Ovary (tissue), 9 donors: ENCODE data around the gene FHIP1A. TPM values are rescaled to one million over a fixed set of nuclear protein-coding genes. Genes with fewer than 3 reads are reported as not detected.

Source experiments
- DNase-seq, 5 donors: peaks; one replicate each; pipeline ENCODE4 v3.0.0-alpha.2; 2019 to 2020
- H3K27ac ChIP-seq, 2 donors: fragments of 200-600 bp; one replicate each; pipeline versions ENCODE4 v1.5.1 to v1.8.0; 2019 to 2022
- H3K27me3 ChIP-seq: fragments of 200-600 bp; one replicate; pipeline ENCODE4 v1.8.0; 2022
- H3K36me3 ChIP-seq: fragments of 200-600 bp; sonication (generic); one replicate; pipeline ENCODE4 v1.5.1; 2019
- H3K4me1 ChIP-seq: one replicate; pipeline ENCODE4 v1.8.1; 2013; ENCODE audit warnings: mild to moderate bottlenecking, moderate library complexity; ENCODE audit not compliant: insufficient read depth
- H3K4me3 ChIP-seq: fragments of 200-600 bp; sonication (generic); one replicate; pipeline ENCODE4 v1.5.1; 2017
- H3K9me3 ChIP-seq, 2 donors: fragments of 200-600 bp in 1 of 2; sonication (generic) in 1 of 2; one replicate each; pipeline versions ENCODE4 v1.5.1 to v1.8.1; 2013 to 2019; ENCODE audit warnings: mild to moderate bottlenecking in 1 of 2, moderate library complexity in 1 of 2
- CTCF ChIP-seq, 3 donors: fragments of 450-650 bp in 2 of 3; fragments of 200-600 bp in 1 of 3; IDR thresholded peaks; one replicate each; pipeline versions ENCODE4 v1.5.1 to v1.8.0; 2016 to 2022; ENCODE audit warnings: antibody characterized with exemption in 3 of 3, mild to moderate bottlenecking in 1 of 3
- EP300 ChIP-seq: sonication (generic); formaldehyde crosslinking; IDR thresholded peaks from one replicate; pipeline ENCODE4 v1.6.1; 2017; ENCODE audit warnings: antibody characterized with exemption
- POLR2A ChIP-seq: fragments of 450-650 bp; IDR thresholded peaks from one replicate; pipeline ENCODE4 v1.6.1; 2017; ENCODE audit warnings: antibody characterized with exemption, mild to moderate bottlenecking, moderate library complexity
- WGBS, 3 donors: extraction: QIAGEN DNeasy Blood & Tissue Kit in 1 of 3; methylation state at CpG; one replicate each; pipeline versions ENCODE4 v1.1.5 to v1.1.7; 2013 to 2017; 5-methylcytosine and 5-hydroxymethylcytosine counted together
- intact Hi-C, 4 donors: fragments of 100-400 bp; cut with DNase I; formaldehyde crosslinking; loops; one replicate each; pipeline versions ENCODE4 v1.11.0 to v1.15.1; 2022 to 2023
- polyA plus RNA-seq, 2 donors: library from polyadenylated mRNA; stranded (reverse); fragments of 200-250 nt in 1 of 2; fragments of 350-450 nt in 1 of 2; fragmentation: Illumina TruSeq in 1 of 2; extraction: RNeasy Lipid Tissue Mini Kit (QIAGEN cat#74804) in 1 of 2; gene quantifications; one replicate each; pipeline ENCODE4 v1.2.3, GENCODE V29; 2013 to 2014
- total RNA-seq, 7 donors: library from RNA; depleted of rRNA in 2 of 7; stranded (reverse); fragments of >200 nt in 2 of 7; fragmentation: NEBNext Ultra II Directional in 3 of 7; extraction: Animal tissue kit (Norgen Biotek cat#: 25700) in 3 of 7; gene quantifications; one replicate each; pipeline versions ENCODE4 v1.1.0 to v1.2.4, GENCODE V29; 2016 to 2023
- donor health status: DM: no; HTN: no; CAD: no; lungs with moderate emphysema.
- donor health status: DM: no; HTN: no; CAD: no.
- donor health status: Bipolar disorder and iron deficiency.
- donor health status: DM: yes; HTN: yes; CAD: no.
- donor health status: DM: no; HTN: no; CAD: no.
- donor health status: DM: yes; HTN: yes; CAD: no.

The FHIP1A gene
- total and polyA plus RNA-seq, 9 donors: 0.77 to 14.2 (median 8.9) TPM

- Histone ChIP-seq H3K27ac (no peak overlapping the region), H3K4me3 (no peak overlapping the region), H3K36me3 (no peaks in the 10 kb centered on the region), H3K4me1 (no peaks in the 10 kb centered on the region), H3K9me3 (no peaks in the 10 kb centered on the region), H3K27me3 (no peaks in the 10 kb centered on the region)
- no peak for DNase-seq
- no peak for TF ChIP-seq EP300
- TF ChIP-seq CTCF (IDR thresholded peaks at IDR 0.05): no peak
- no peak for TF ChIP-seq POLR2A
- intact Hi-C loops: no loop called here
Measured at GRCh38 chr4:151415978-151416377, 7.0 kb downstream of the FHIP1A start.

GRCh38 chr4:151417164-151417571 is 8.2 kb downstream of the FHIP1A start:
- DNase-seq: no peak
- Histone ChIP-seq H3K9me3 (no peaks in the 10 kb centered on the region), H3K4me1 (no peaks in the 10 kb centered on the region), H3K27me3 (no peaks in the 10 kb centered on the region), H3K27ac (no peak overlapping the region), H3K36me3 (no peaks in the 10 kb centered on the region), H3K4me3 (no peak overlapping the region)
- intact Hi-C loops: no loop called here
- TF ChIP-seq CTCF (IDR thresholded peaks at IDR 0.05): no peak
- no peak for TF ChIP-seq EP300
- no peak for TF ChIP-seq POLR2A
- 78 to 85% (median 80%) methylated on average over 5 of the region's 5 CpGs for WGBS, 3 donors

GRCh38 chr4:151417766-151418376 is 8.9 kb downstream of the FHIP1A start:
- no peaks in the 10 kb centered on the region for H3K4me1 ChIP-seq
- H3K27ac ChIP-seq: no peak overlapping the region
- no peaks in the 10 kb centered on the region for H3K27me3 ChIP-seq
- no peaks in the 10 kb centered on the region for H3K9me3 ChIP-seq
- no peak overlapping the region for H3K4me3 ChIP-seq
- DNase-seq: no peak
- no peak for TF ChIP-seq CTCF (IDR thresholded peaks at IDR 0.05)
- WGBS, 3 donors: 91 to 96% (median 92%) methylated on average over 2 of the region's 2 CpGs
- intact Hi-C loops: no loop called here
- no peaks in the 10 kb centered on the region for H3K36me3 ChIP-seq

- no peak for DNase-seq
- no peaks in the 10 kb centered on the region for H3K9me3 ChIP-seq
- H3K27me3 ChIP-seq: no peaks in the 10 kb centered on the region
- no peak overlapping the region for H3K27ac ChIP-seq
- intact Hi-C loops: no loop called here
- no peaks in the 10 kb centered on the region for H3K4me1 ChIP-seq
- TF ChIP-seq CTCF (IDR thresholded peaks at IDR 0.05) (no peak), EP300 (no peak), POLR2A (no peak)
- H3K36me3 ChIP-seq: no peaks in the 10 kb centered on the region
- H3K4me3 ChIP-seq: no peak overlapping the region
Measured at GRCh38 chr4:151418385-151418784, 9.4 kb downstream of the FHIP1A start.

- H3K4me3 ChIP-seq: no peak overlapping the region
- H3K4me1 ChIP-seq: no peaks in the 10 kb centered on the region
- H3K36me3 ChIP-seq: no peaks in the 10 kb centered on the region
- no peaks in the 10 kb centered on the region for H3K27me3 ChIP-seq
- WGBS, 3 donors: 93 to 100% (median 93%) methylated on average over 1 of the region's 1 CpG
- intact Hi-C loops: no loop called here
- no peaks in the 10 kb centered on the region for H3K9me3 ChIP-seq
- H3K27ac ChIP-seq: no peak overlapping the region
- no peak for TF ChIP-seq CTCF (IDR thresholded peaks at IDR 0.05)
- TF ChIP-seq EP300: no peak
- no peak for TF ChIP-seq POLR2A
- no peak for DNase-seq
Measured at GRCh38 chr4:151418856-151419255, 9.9 kb downstream of the FHIP1A start.
